Small intestine (tissue), 7 donors: ENCODE measurements around the gene YWHAE. TPM values are rescaled to one million over a fixed set of nuclear protein-coding genes. Genes with fewer than 3 reads are reported as not detected.
A peak's percentile ranks its signal among the peaks of the same experiment; 100 is the strongest.
"Not testable (repeated sequence)": the region's sequence is repeated elsewhere in the genome, so short reads cannot be mapped to it uniquely, and the experiment has no call there.

Experiments used
- DNase-seq, 2 donors: peaks; one replicate each; pipeline versions ENCODE4 v3.0.0 to v3.0.0-alpha.2; 2013
- FAIRE-seq: peaks from 2 replicates; lab custom pipeline; 2012; peaks lifted over from hg19 to GRCh38; lab: Jason Lieb, UNC
- H3K27ac ChIP-seq, 3 donors: one replicate each; pipeline ENCODE4 v1.5.1; 2013; ENCODE audit warnings: low read length in 2 of 3, mild to moderate bottlenecking in 2 of 3, control low read depth in 1 of 3, inconsistent platforms in 1 of 3, low read depth in 1 of 3, moderate library complexity in 1 of 3
- H3K27me3 ChIP-seq, 3 donors: one replicate each; pipeline ENCODE4 v1.6.1; 2013; ENCODE audit warnings: low read length in 3 of 3, inconsistent platforms in 1 of 3; ENCODE audit not compliant: control insufficient read depth in 3 of 3, insufficient read depth in 3 of 3
- H3K36me3 ChIP-seq, 3 donors: one replicate each; pipeline ENCODE4 v1.6.1; 2013; ENCODE audit warnings: low read length in 3 of 3, inconsistent platforms in 1 of 3, low read depth in 1 of 3, mild to moderate bottlenecking in 1 of 3, moderate library complexity in 1 of 3; ENCODE audit not compliant: control insufficient read depth in 3 of 3, insufficient read depth in 2 of 3
- H3K4me1 ChIP-seq, 3 donors: one replicate each; pipeline ENCODE4 v1.6.1; 2013; ENCODE audit warnings: low read length in 2 of 3, inconsistent platforms in 1 of 3, low read depth in 1 of 3, mild to moderate bottlenecking in 1 of 3, moderate library complexity in 1 of 3; ENCODE audit not compliant: control insufficient read depth in 3 of 3, insufficient read depth in 2 of 3
- H3K4me3 ChIP-seq, 3 donors: one replicate each; pipeline ENCODE4 v1.5.1; 2013; ENCODE audit warnings: low read length in 3 of 3, control low read depth in 1 of 3, inconsistent platforms in 1 of 3, low read depth in 1 of 3, mild to moderate bottlenecking in 1 of 3, moderate library complexity in 1 of 3
- H3K9me3 ChIP-seq, 2 donors: one replicate each; pipeline ENCODE4 v1.6.1; 2013; ENCODE audit warnings: low read depth in 1 of 2, low read length in 1 of 2; ENCODE audit not compliant: control insufficient read depth in 2 of 2, insufficient read depth in 1 of 2
- WGBS, 3 donors: extraction: QIAGEN DNeasy Blood & Tissue Kit; methylation state at CpG; one replicate each; pipeline ENCODE4 v1.1.7; 2013; 5-methylcytosine and 5-hydroxymethylcytosine counted together
- polyA plus RNA-seq, 4 donors: library from polyadenylated mRNA; stranded (reverse) in 3 of 4; unstranded in 1 of 4; fragments of 200-250 nt in 3 of 4; fragments of 120-200 nt in 1 of 4; gene quantifications; one replicate each; pipeline versions ENCODE4 v1.2.1 to v1.2.3, GENCODE V29; 2013
- donor health status: healthy with polysubstance abuse.
- donor health status: control.
- donor health status: control.
- donor health status: Bipolar disorder and iron deficiency.
- donor health status: healthy.

YWHAE gene
- polyA plus RNA-seq, 4 donors, result 235 to 618 (median 321) TPM

- not testable (repeated sequence) for H3K4me3 ChIP-seq, H3K27me3 ChIP-seq, H3K9me3 ChIP-seq, FAIRE-seq
- peak overlapping the region in 1 of 3 donors; percentile 10 for H3K27ac ChIP-seq
- peak in 1 of 2 donors; percentile 43 for DNase-seq
- 40 to 59% (median 48%) methylated on average over 21 to 22 of the region's 22 CpGs for WGBS, 3 donors
- H3K36me3 ChIP-seq, result peaks cover 0 to 46% (median 0%) of the 10 kb centered on the region in 3 donors
- peaks cover 12 to 26% (median 20%) of the 10 kb centered on the region in 3 donors for H3K4me1 ChIP-seq
Measured at GRCh38 chr17:1387490-1388227, 12.4 kb downstream of the YWHAE start.

GRCh38 chr17:1386675-1387190 lies 13.3 kb downstream of the YWHAE start:
- not testable (repeated sequence) for H3K27ac ChIP-seq, H3K4me3 ChIP-seq, H3K27me3 ChIP-seq, H3K9me3 ChIP-seq, FAIRE-seq, DNase-seq
- Histone ChIP-seq H3K4me1 (peaks cover 8 to 21% (median 13%) of the 10 kb centered on the region in 3 donors), H3K36me3 (peaks cover 0 to 42% (median 0%) of the 10 kb centered on the region in 3 donors)
- WGBS, 3 donors, result 81 to 85% (median 83%) methylated on average over 8 of the region's 8 CpGs

- Histone ChIP-seq H3K4me1 (peaks cover 9 to 17% (median 12%) of the 10 kb centered on the region in 3 donors), H3K27ac (no peak overlapping the region), H3K9me3 (no peaks in the 10 kb centered on the region), H3K27me3 (no peaks in the 10 kb centered on the region), H3K36me3 (peaks cover 0 to 44% (median 0%) of the 10 kb centered on the region in 3 donors), H3K4me3 (no peak overlapping the region)
- no peak for DNase-seq
- FAIRE-seq, result no peak
- WGBS, 3 donors, result 73 to 77% (median 75%) methylated on average over 2 of the region's 2 CpGs
Measured at GRCh38 chr17:1386265-1386664, 13.8 kb downstream of the YWHAE start.

- peaks cover 7 to 14% (median 10%) of the 10 kb centered on the region in 3 donors for H3K4me1 ChIP-seq
- FAIRE-seq, result no peak
- WGBS, 3 donors, result 29 to 43% (median 35%) methylated on average over 2 of the region's 2 CpGs
Measured at GRCh38 chr17:1385861-1386260, 14.2 kb downstream of the YWHAE start.

GRCh38 chr17:1384905-1385435 lies 15.1 kb downstream of the YWHAE start:
- peaks cover 3 to 14% (median 7%) of the 10 kb centered on the region in 3 donors for H3K4me1 ChIP-seq
- no peaks in the 10 kb centered on the region for H3K27me3 ChIP-seq
- FAIRE-seq, result no peak
- H3K27ac ChIP-seq, result no peak overlapping the region
- H3K9me3 ChIP-seq, result no peaks in the 10 kb centered on the region
- H3K36me3 ChIP-seq, result peaks cover 0 to 51% (median 0%) of the 10 kb centered on the region in 3 donors
- no peak overlapping the region for H3K4me3 ChIP-seq
- DNase-seq, result no peak
- WGBS, 3 donors, result 4 to 19% (median 14%) methylated on average over 1 of the region's 1 CpG

More at GRCh38 chr17:1385861-1386260, 14.2 kb downstream of the YWHAE start:
- peaks cover 0 to 48% (median 0%) of the 10 kb centered on the region in 3 donors for H3K36me3 ChIP-seq
- no peaks in the 10 kb centered on the region for H3K9me3 ChIP-seq
- no peak overlapping the region for H3K4me3 ChIP-seq
- H3K27me3 ChIP-seq, result no peaks in the 10 kb centered on the region
- H3K27ac ChIP-seq, result no peak overlapping the region
- DNase-seq, result no peak

GRCh38 chr17:1379930-1380313 lies 20.1 kb downstream of the YWHAE start:
- no peak for FAIRE-seq
- no peak for DNase-seq
- Histone ChIP-seq H3K9me3 (no peaks in the 10 kb centered on the region), H3K27ac (peak overlapping the region in 1 of 3 donors; percentile 45), H3K4me3 (no peak overlapping the region), H3K36me3 (peaks cover 0 to 48% (median 0%) of the 10 kb centered on the region in 3 donors), H3K27me3 (no peaks in the 10 kb centered on the region), H3K4me1 (peaks cover 4 to 28% (median 22%) of the 10 kb centered on the region in 3 donors)
- 53 to 75% (median 59%) methylated on average over 10 of the region's 10 CpGs for WGBS, 3 donors

- no peak overlapping the region for H3K4me3 ChIP-seq
- H3K27me3 ChIP-seq, result no peaks in the 10 kb centered on the region
- no peak for DNase-seq
- peaks cover 6 to 33% (median 23%) of the 10 kb centered on the region in 3 donors for H3K4me1 ChIP-seq
- no peak overlapping the region for H3K27ac ChIP-seq
- 61 to 69% (median 65%) methylated on average over 11 of the region's 11 CpGs for WGBS, 3 donors
- no peak for FAIRE-seq
- H3K36me3 ChIP-seq, result peaks cover 0 to 42% (median 0%) of the 10 kb centered on the region in 3 donors
- H3K9me3 ChIP-seq, result no peaks in the 10 kb centered on the region
Measured at GRCh38 chr17:1379208-1379929, 20.7 kb downstream of the YWHAE start.

- H3K4me1 ChIP-seq, result peaks cover 9 to 34% (median 26%) of the 10 kb centered on the region in 3 donors
- H3K27ac ChIP-seq, H3K27me3 ChIP-seq, H3K9me3 ChIP-seq, H3K4me3 ChIP-seq, FAIRE-seq, DNase-seq: not testable (repeated sequence)
- 77 to 83% (median 82%) methylated on average over 10 of the region's 10 CpGs for WGBS, 3 donors
- H3K36me3 ChIP-seq, result peaks cover 0 to 39% (median 0%) of the 10 kb centered on the region in 3 donors
Measured at GRCh38 chr17:1378476-1378860, 21.6 kb downstream of the YWHAE start.
